Endothelial cell of umbilical vein (primary cell): ENCODE results near the gene KLHL26. TPM values are rescaled to one million over a fixed set of nuclear protein-coding genes. Genes with fewer than 3 reads are reported as not detected.

Source experiments
- BruUV-seq: library from RNA; stranded (reverse); fragments of 400-500 nt; replicated peaks from 2 replicates; lab custom pipeline; 2021; lab: Mats Ljungman, UMichigan
- CTCF ChIA-PET: fragments of 300-600, 350-600 bp; sonication (Branson Sonifier 250); formaldehyde crosslinking; loops from one replicate; lab custom pipeline; 2021; ENCODE audit warnings: antibody characterized with exemption, inconsistent platforms; lab: Charles Lee
- POLR2A ChIA-PET: fragments of 300-600, 350-600 bp; sonication (Branson Sonifier 250); formaldehyde crosslinking; loops from one replicate; lab custom pipeline; 2021; ENCODE audit warnings: antibody characterized with exemption, inconsistent platforms; lab: Charles Lee
- DNase-seq: peaks from one replicate; pipeline ENCODE4 v3.0.0-alpha.2; 2011; ENCODE audit warnings: low read depth, low spot score
- FAIRE-seq: peaks from 2 replicates; lab custom pipeline; 2011; peaks lifted over from hg19 to GRCh38; lab: Jason Lieb, UNC
- H2AFZ ChIP-seq: 2 replicates; pipeline ENCODE4 v1.6.0; 2012; ENCODE audit warnings: low read depth, low read length, control low read depth, inconsistent platforms
- H3K27ac ChIP-seq: 2 replicates; pipeline ENCODE4 v1.5.1; 2011; ENCODE audit warnings: low read depth, mild to moderate bottlenecking, control low read depth, low read length, moderate library complexity; ENCODE audit not compliant: insufficient read depth
- H3K27me3 ChIP-seq, 2 experiments: 2 replicates each; pipeline versions ENCODE4 v1.6.0 to v1.6.1; 2011; ENCODE audit warnings: low read length in 2 of 2, mixed read lengths in 1 of 2; ENCODE audit not compliant: control insufficient read depth in 2 of 2, insufficient read depth in 2 of 2
- H3K36me3 ChIP-seq, 2 experiments: 2 replicates in 1 of 2; 3 replicates in 1 of 2; pipeline ENCODE4 v1.5.1; 2011; ENCODE audit warnings: low read length in 2 of 2, mild to moderate bottlenecking in 1 of 2, moderate library complexity in 1 of 2; ENCODE audit not compliant: control insufficient read depth in 2 of 2, insufficient read depth in 2 of 2; ENCODE audit errors: extremely low read depth in 1 of 2
- H3K4me1 ChIP-seq: 3 replicates; pipeline ENCODE4 v1.5.1; 2011; ENCODE audit warnings: mild to moderate bottlenecking, low read length; ENCODE audit not compliant: control insufficient read depth, insufficient read depth; ENCODE audit errors: extremely low read depth
- H3K4me2 ChIP-seq: 2 replicates; pipeline ENCODE4 v1.6.1; 2011; ENCODE audit warnings: low read length, control low read depth, mixed read lengths; ENCODE audit not compliant: insufficient read depth
- H3K4me3 ChIP-seq, 3 experiments: fragments of 200-600 bp in 1 of 3; sonication (generic), shearing (Covaris generic) in 1 of 3; replicated peaks in 1 of 3; 2 replicates each; pipeline ENCODE4 v1.5.1; 2011 to 2016; ENCODE audit warnings: control low read depth in 3 of 3, low read length in 3 of 3, mild to moderate bottlenecking in 2 of 3, inconsistent platforms in 1 of 3, low read depth in 1 of 3, moderate library complexity in 1 of 3; ENCODE audit not compliant: insufficient read depth in 1 of 3
- H3K79me2 ChIP-seq: 2 replicates; pipeline ENCODE4 v1.6.0; 2012; ENCODE audit warnings: low read length, inconsistent platforms; ENCODE audit not compliant: control insufficient read depth, insufficient read depth
- H3K9ac ChIP-seq: replicated peaks from 2 replicates; pipeline ENCODE3; 2011; ENCODE audit warnings: low read length, control low read depth; ENCODE audit not compliant: insufficient read depth; ENCODE audit errors: extremely low read depth
- H3K9me1 ChIP-seq: replicated peaks from 3 replicates; pipeline ENCODE4 v1.6.0; 2011; ENCODE audit warnings: mild to moderate bottlenecking, low read length; ENCODE audit not compliant: control insufficient read depth, insufficient read depth; ENCODE audit errors: extremely low read depth
- H3K9me3 ChIP-seq: replicated peaks from 2 replicates; pipeline ENCODE4 v1.5.1; 2012; ENCODE audit warnings: low read length, inconsistent platforms; ENCODE audit not compliant: control insufficient read depth, insufficient read depth
- H4K20me1 ChIP-seq: replicated peaks from 2 replicates; pipeline ENCODE3; 2011; ENCODE audit warnings: mild to moderate bottlenecking, low read length; ENCODE audit not compliant: control insufficient read depth, insufficient read depth; ENCODE audit errors: extremely low read depth
- CTCF ChIP-seq, 2 donors: IDR thresholded peaks; 1 replicate in 1 of 2; 2 replicates in 1 of 2; pipeline ENCODE4 v1.5.1; 2011; ENCODE audit warnings: low read length in 2 of 2, mild to moderate bottlenecking in 2 of 2, moderate library complexity in 2 of 2, control low read depth in 1 of 2, inconsistent platforms in 1 of 2, low read depth in 1 of 2; ENCODE audit not compliant: insufficient read depth in 1 of 2; ENCODE audit errors: extremely low read depth in 1 of 2
- EZH2 ChIP-seq: IDR thresholded peaks from 2 replicates; pipeline ENCODE4 v1.6.1; 2012; ENCODE audit warnings: borderline replicate concordance, low read depth, mild to moderate bottlenecking, moderate library complexity, low read length, inconsistent platforms; ENCODE audit not compliant: severe bottlenecking
- FOS ChIP-seq: IDR thresholded peaks from 2 replicates; pipeline ENCODE4 v1.6.1; 2011; ENCODE audit warnings: mild to moderate bottlenecking, low read length, moderate library complexity, borderline replicate concordance; ENCODE audit not compliant: insufficient read depth
- GATA2 ChIP-seq: IDR thresholded peaks from 2 replicates; pipeline ENCODE4 v1.7.0; 2011; ENCODE audit warnings: low read depth, mild to moderate bottlenecking, moderate library complexity, mixed read lengths, low read length; ENCODE audit not compliant: insufficient read length, insufficient read depth
- JUN ChIP-seq: IDR thresholded peaks from 2 replicates; pipeline ENCODE4 v1.6.1; 2011; ENCODE audit warnings: borderline replicate concordance, low read depth; ENCODE audit not compliant: insufficient read length, insufficient read depth
- MAX ChIP-seq: IDR thresholded peaks from 2 replicates; pipeline ENCODE4 v1.6.1; 2011; ENCODE audit not compliant: insufficient read depth, insufficient read length
- MYC ChIP-seq: IDR thresholded peaks from one replicate; pipeline ENCODE4 v1.6.1; 2011; ENCODE audit warnings: mild to moderate bottlenecking, low read depth, low read length
- POLR2A ChIP-seq: IDR thresholded peaks from 2 replicates; pipeline ENCODE4 v1.6.1; 2012; ENCODE audit warnings: low read depth, mild to moderate bottlenecking, control low read depth, low read length
- POLR2AphosphoS5 ChIP-seq: IDR thresholded peaks from 2 replicates; pipeline ENCODE4 v1.6.1; 2012; ENCODE audit warnings: low read depth, mild to moderate bottlenecking, control low read depth, low read length, moderate library complexity; ENCODE audit not compliant: insufficient read depth
- dilution Hi-C: fragments of 300-500 bp; cut with MboI; formaldehyde crosslinking; loops from one replicate; pipeline ENCODE4 v1.15.0; 2019; ENCODE audit warnings: low sequenced_read_pairs; ENCODE audit not compliant: extremely low pct_ligation_motif_present
- intact Hi-C: fragments of 100-400 bp; cut with micrococcal nuclease; formaldehyde crosslinking; loops from one replicate; pipeline ENCODE4 v1.10.0; 2022
- polyA plus RNA-seq, 4 experiments: library from polyadenylated mRNA; depleted of rRNA in 3 of 4; stranded (reverse) in 3 of 4; unstranded in 1 of 4; fragments of >200 nt; gene quantifications; 2 replicates each; pipeline versions ENCODE4 v1.2.1 to v1.2.3, GENCODE V29; 2011 to 2012; ENCODE audit warnings: missing spikeins in 1 of 4
- total RNA-seq: library from RNA; stranded (reverse); gene quantifications from 2 replicates; pipeline ENCODE4 v1.2.3, GENCODE V29; 2021

KLHL26 gene
- total and polyA plus RNA-seq, 2 donors (not counting 3 experiments of a cell fraction or from before 2014, with no cell fraction given) = 2.4 to 6.2 TPM

GRCh38 chr19:18658366-18658855 is 21.6 kb downstream of the KLHL26 start:
- H3K36me3 ChIP-seq = no peaks in the 10 kb centered on the region
- H2AFZ ChIP-seq = no peak overlapping the region
- H3K9me1 ChIP-seq = no peaks in the 10 kb centered on the region
- ChIA-PET CTCF (no interaction called here), POLR2A (no interaction called here)
- BruUV-seq = no TSS peak
- peaks cover 3% of the 10 kb centered on the region for H3K4me1 ChIP-seq
- H3K9me3 ChIP-seq = no peaks in the 10 kb centered on the region
- no peaks in the 10 kb centered on the region for H4K20me1 ChIP-seq
- no peak overlapping the region for H3K9ac ChIP-seq
- TF ChIP-seq GATA2 (no peak), MYC (no peak), MAX (no peak), POLR2AphosphoS5 (no peak), POLR2A (no peak)
- H3K4me3 ChIP-seq = no peak overlapping the region
- H3K27me3 ChIP-seq = no peaks in the 10 kb centered on the region
- dilution Hi-C loops (no loop called here), intact Hi-C loops (no loop called here)
- H3K4me2 ChIP-seq = no peak overlapping the region
- DNase-seq (no peak), FAIRE-seq (no peak)
- H3K27ac ChIP-seq = no peak overlapping the region
- no peaks in the 10 kb centered on the region for H3K79me2 ChIP-seq

- FAIRE-seq (no peak), DNase-seq (no peak)
- H3K9me1 ChIP-seq = no peaks in the 10 kb centered on the region
- no peaks in the 10 kb centered on the region for H3K9me3 ChIP-seq
- POLR2A ChIA-PET = no interaction called here
- no peak for TF ChIP-seq GATA2
- no peak for TF ChIP-seq MAX
- no peak for TF ChIP-seq CTCF (IDR thresholded peaks at IDR 0.05; ENCODE audit: extremely low read depth in 1 of 2, insufficient read depth in 1 of 2, low read depth in 1 of 2, low read length in 2 of 2)
- no peak for TF ChIP-seq JUN
- no peak for TF ChIP-seq POLR2AphosphoS5
- TF ChIP-seq EZH2 = no peak
- no peak for TF ChIP-seq MYC
- no peak for TF ChIP-seq FOS
- TF ChIP-seq POLR2A = no peak
- no peak overlapping the region for H3K4me3 ChIP-seq
- CTCF ChIA-PET = no interaction called here
- no peaks in the 10 kb centered on the region for H3K79me2 ChIP-seq
- no TSS peak for BruUV-seq
- H3K4me2 ChIP-seq = no peak overlapping the region
- H3K36me3 ChIP-seq = no peaks in the 10 kb centered on the region
- no peaks in the 10 kb centered on the region for H3K27me3 ChIP-seq
- H3K27ac ChIP-seq = no peak overlapping the region
- H4K20me1 ChIP-seq = no peaks in the 10 kb centered on the region
- peaks cover 3% of the 10 kb centered on the region for H3K4me1 ChIP-seq
- no peak overlapping the region for H3K9ac ChIP-seq
- dilution Hi-C loops (no loop called here), intact Hi-C loops (loop anchor here (1.0 kb wide), 1 partner anchor 9 kb away; no protein-coding TSS in a partner anchor)
- H2AFZ ChIP-seq = no peak overlapping the region
These were observed 22.6 kb downstream of the KLHL26 start for GRCh38 chr19:18659281-18660050.
